ENCODE results near the gene TIMM44.
"Not testable (repeated sequence)": the region's sequence is repeated elsewhere in the genome, so short reads cannot be mapped to it uniquely, and the experiment has no call there.

TIMM44 gene

DNA sequence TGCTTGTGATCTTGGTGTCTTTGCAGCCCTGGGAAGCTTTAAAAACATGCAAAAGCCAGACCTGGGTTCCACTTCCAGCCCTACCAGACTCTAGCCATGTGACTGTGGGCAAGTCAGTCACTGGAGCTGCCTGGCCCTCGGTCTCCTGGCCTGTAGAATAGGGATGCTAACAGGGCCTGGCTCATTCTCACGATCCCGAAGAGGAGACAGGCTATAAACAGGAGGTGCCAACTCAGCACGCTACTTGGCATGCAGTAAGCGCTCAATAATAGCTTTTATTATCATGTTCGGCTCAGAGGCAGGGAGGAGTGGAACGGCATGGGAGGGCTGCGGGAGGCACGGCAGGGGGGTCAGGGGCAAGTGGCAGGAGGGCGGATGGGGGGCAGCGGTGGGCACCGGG is 19.2 kb downstream of the TIMM44 start:
- no peak for DNase-seq

DNA sequence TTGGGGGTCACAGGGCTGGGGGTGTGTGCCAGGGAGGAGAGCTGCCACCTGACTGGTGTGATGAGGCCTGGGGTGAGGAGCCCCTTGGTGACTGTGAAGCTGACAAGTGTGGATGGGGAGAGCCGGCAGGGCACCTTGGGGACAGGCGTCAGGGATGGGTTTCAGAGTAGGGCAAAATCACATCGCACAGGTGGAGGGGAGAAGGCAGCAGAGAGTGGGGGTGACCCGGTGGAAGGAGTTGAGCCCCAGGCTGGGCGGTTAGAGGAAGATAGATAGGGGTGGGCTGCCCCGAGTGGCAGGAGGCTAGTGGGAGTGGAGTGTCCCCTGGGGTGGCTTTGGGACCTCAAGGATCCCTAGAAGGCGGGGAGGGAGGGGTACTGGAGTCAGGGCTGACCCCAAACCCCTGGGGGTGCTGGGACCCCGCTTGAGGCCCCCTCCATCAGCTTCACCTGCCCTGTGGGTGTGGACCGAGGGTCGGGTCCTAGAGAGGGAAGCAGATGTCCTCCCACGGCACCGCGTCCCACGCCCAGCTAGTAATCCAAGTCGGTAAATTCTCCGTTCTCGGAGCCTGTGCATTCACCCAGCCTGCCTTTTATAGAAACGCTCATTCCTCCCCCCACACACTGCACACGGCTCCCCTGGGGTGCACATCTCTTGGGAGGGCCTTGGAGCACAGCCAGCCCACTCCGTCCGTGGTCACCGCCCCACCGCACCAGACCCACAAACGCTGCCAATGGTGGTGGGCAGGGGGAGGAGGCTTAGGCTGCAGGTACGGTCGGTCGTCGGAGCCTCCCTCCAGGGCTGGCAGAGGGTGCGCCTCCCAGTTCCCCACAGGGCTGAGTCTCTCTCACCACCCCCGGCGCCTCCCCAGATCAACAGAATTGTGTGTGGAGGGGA is 19.9 kb downstream of the TIMM44 start:
- DNase-seq: no peak

DNA sequence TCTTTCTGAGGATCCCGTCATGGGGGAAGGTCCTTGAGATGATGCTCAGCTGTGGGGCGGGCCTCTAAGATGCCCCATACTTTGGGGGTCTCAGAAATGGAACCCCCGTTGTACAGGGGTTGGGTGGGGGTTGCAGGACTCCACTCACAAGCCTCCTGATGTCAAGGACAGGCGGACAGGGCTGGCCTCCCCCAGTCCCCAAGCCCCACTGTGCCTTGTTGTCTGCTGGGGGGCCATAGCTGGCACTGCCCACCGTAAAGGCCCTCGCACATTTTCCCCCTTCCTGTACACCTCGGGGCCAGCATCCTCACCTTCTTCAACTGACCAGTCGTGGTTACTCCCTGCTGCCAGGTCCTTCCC is 20.6 kb downstream of the TIMM44 start:
- no peak for DNase-seq

DNA sequence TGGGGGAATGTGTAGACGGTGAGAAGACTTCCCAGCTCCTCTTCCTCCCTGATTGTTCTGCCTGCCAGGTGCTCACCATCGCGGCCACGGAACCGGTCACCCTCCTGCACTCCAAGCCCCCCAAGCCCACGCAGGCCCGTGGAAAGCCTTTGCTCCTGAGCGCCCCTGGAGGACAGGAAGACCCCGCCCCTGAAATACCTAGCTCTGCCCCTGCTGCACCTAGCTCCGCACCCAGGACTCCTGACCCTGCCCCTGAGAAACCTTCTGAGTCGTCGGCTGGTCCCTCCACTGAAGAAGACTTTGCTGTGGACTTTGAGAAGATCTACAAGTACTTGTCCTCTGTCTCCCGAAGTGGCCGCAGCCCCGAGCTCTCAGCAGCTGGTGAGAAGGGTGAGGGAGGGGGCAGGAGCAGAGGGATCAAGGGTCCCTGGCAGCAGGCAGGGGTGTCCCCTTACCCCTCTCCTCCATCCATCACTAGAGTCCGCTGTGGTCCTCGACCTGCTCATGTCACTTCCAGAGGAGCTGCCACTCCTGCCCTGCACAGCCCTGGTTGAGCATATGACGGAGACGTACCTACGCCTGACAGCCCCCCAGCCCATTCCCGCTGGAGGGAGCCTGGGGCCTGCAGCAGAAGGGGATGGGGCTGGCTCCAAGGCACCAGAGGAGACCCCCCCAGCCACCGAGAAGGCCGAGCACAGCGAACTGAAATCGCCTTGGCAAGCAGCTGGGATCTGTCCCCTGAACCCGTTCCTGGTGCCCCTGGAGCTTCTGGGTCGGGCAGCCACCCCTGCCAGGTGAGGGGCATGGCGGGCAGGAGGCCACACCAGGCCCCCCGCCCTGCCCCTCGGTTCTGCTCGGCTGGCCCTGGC is 21.3 kb downstream of the TIMM44 start:
- no peak for DNase-seq

DNA sequence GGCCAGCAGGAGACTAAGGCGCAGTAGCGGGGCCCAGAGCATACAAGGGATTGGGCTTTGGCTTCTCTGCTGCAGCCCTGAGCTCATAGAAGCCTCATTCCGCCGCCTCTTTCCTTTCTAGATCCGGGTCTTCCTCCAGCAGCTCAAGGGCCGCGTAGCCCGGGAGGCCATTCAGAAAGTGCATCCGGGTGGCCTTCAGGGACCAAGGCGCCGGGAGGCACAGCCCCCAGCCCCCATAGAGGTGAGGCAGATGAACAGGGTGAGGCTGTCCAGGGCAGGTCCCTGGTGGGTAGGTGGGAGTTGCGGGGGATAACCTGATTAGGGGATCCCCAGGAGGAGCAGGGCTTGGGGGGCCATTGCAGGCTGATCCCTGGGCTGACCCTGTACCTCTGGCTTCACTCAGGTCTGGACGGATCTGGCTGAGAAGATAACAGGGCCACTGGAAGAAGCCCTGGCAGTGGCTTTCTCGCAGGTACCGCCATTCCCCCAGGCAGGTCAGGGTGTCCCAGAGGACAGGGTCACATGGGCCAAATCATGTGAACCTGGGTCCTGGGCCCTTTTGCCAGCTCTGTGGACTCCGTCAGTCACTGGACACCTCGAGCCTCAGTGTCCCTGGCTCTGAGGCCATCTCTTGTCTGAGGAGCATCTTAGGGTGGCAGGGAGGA is 22.0 kb downstream of the TIMM44 start:
- no peak for DNase-seq

DNA sequence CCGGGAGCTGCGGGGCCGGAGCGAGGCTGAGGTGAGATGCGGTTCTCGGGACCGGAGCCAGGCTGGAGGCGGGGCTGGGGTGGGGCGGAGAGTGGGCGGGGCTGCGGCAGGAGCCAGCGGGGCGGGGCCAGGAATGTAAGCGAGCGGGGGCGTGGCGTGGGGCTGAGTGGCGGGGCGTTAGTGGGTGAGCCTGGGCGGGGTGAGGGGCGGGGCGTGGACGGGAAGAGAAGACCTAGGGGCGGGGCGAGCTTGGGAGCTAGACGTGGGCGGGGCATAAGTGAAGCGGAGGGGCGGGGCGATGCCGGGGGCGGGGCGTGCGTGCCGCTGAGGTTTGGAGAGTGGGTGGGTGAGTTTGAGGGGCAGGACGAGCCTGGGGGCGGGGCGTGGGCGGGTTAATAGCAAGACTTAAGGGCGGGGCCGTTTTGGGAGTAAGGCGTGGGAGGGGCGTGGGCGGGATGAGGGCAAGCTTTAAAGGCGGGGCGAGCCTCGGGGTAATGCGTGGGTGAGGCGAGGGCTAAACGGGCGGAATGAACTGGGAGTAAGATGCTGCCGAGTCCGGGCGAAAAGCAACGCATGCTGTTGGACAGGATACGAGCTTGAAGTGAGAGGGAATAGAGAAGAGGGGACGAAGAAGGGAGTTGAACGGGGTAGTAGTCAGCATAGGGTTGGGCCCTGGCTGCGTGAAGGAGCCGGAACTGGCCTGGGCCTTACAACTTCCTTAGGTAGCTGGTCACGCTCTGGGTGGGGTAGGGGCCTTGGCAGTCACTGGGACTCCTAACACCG is 22.8 kb downstream of the TIMM44 start:
- peak; percentile 99 for DNase-seq

DNA sequence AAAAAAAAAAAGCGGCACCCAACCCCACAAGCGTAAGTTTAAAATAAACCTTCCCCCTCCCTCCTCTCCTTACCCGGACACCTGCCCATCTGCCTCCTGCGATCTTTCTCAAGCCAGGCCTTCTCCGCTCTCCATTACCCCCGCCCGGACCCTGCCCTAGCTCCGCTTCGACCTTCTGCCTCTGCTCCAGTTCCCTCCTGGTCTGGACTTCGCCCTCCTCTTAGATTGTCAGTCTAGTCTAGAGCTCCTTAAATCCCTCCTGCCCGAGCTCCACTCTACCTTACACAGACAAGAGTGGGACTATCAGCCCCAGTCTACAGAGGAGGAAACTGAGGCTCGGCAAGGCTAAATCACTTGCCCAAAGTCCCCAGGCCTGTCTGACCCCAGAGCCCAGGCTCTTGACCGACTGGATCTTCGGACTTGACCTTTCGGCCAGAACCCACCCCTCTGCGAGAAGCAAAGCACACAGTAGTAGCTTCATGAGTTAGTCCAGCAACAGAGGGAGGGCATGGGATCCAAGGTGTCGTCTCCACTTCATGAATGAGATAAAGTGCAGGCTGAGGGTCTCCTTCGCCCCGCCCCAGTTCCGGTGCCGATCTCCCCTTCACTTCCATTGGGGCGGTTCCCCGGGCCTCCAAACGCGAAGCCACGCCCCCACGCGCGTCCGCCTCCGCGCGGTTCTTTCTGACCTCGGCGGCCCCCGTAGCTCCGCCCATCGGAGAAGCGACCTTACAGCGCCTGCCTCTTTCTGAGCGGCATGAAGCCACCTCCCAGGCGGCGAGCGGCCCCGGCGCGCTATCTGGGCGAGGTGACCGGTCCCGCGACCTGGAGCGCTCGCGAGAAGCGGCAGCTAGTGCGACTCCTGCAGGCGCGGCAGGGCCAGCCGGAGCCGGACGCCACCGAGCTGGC is 23.6 kb downstream of the TIMM44 start, which contains the start of gene SNAPC2:
TSS of gene SNAPC2 (plus strand) at position 729 of the 909 bp plus-strand sequence. CDS start at position 758, 29 bp downstream.
- peak; percentile 93 for DNase-seq

DNA sequence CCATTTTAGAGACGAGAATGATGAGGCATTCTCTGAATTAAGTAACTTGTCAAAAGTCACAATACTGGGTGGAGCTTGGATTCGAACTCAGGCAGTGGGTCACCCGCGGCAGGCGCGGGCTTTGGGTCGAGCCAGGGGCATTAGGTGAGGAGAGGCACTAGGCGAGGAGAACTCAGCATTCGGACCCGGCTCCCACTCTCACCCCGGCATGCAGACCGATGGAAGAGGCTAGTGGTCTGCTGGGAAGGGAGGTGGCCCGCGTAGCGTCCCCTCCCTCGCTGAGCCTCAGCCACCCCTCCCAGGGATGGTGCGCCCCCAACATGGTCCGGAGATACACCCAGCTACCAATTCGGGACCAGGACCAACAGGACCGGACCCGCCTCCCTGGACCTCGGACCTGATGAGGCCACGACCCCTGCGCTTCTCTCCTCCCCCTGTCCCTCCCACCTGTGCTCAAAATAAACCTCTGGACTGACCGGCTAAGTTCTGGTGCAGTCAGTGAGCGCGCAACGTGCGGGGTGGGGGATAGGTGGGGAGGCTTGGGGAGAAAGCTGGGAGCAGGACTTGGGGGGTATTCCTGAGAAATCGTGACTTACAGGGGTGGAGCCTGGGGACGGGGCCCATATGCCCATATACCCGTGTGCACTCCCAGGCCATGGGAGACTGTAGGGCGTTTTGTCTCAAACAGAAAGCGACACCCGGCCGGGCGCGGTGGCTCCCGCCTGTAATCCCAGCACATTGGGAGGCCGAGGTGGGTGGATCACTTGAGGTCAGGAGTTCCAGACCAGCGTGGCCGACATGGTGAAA is 24.6 kb downstream of the TIMM44 start:
- no peak for DNase-seq

DNA sequence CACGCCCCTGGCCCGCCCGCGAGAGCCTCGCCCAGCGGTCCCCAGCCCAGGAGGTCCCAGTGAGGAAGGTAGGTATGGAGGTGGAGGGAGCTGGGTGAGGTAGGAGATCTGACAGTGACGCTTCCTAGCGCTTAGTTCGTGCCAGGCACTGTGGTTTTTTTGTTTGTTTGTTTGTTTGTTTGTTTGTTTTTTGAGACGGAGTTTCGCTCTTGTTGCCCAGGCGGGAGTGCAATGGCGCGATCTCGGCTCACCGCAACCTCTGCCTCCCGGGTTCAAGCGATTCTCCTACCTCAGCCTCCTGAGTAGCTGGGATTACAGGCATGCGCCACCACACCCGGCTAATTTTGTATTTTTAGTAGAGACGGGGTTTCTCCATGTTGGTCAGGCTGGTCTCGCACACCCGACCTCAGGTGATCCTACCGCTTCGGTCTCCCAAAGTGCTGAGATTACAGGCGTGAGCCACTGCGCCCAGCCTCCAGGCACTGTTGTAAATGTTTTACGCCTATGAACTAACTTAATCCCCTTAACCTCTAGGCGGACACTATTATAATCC is 25.3 kb downstream of the TIMM44 start:
- DNase-seq: not testable (repeated sequence)

DNA sequence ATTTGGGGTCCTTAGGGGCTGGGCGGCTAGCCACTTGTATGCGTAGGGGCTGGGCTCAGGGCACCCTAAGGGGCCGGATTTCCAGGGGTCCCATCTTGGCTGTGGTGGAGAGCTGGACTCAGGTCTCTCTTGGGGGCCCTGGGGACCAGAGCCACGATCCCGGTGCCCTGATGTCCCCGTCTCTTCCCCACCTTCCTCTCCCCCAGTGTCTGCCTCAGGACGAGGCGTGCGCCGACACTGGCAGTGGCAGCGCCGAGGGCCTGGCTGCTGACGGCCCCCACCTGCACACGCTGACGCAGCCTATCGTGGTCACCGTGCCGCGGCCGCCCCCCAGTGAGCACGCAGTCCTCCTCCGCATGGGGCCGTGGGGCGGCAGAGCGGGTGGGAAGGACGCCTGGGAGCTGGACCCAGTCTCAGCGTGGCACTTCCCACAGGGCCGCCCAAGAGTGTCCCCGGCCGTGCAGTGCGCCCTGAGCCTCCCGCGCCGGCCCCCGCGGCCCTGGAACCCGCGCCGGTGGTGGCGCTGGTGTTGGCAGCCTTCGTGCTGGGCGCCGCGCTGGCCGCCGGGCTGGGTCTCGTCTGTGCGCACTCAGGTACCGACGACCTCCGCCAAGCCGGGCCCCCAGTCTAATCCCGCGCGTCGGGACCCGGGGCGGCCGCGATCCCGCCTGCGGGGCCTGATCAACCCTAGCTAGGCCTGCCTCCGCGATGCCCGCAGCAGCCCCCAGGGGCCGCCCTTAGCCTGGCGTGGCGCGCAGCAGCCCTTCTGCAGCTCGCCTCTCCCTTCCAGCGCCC is 26.0 kb downstream of the TIMM44 start:
- DNase-seq: peak; percentile 52

DNA sequence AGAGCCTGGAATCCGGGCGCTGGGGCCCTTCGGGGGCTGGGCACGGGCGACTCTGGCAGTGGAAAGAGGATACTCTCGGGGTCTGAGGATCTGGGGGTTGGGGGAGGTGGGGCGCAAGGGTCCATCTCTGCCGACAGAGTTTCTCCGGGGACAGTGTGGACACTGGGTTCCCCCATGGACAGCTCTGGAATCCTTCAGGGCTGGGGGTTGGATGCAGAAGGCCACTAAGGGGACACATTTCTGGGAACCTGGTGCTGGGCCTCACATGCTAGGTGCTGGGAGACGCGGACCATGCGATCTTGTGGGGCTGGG is 26.6 kb downstream of the TIMM44 start:
- no peak for DNase-seq

DNA sequence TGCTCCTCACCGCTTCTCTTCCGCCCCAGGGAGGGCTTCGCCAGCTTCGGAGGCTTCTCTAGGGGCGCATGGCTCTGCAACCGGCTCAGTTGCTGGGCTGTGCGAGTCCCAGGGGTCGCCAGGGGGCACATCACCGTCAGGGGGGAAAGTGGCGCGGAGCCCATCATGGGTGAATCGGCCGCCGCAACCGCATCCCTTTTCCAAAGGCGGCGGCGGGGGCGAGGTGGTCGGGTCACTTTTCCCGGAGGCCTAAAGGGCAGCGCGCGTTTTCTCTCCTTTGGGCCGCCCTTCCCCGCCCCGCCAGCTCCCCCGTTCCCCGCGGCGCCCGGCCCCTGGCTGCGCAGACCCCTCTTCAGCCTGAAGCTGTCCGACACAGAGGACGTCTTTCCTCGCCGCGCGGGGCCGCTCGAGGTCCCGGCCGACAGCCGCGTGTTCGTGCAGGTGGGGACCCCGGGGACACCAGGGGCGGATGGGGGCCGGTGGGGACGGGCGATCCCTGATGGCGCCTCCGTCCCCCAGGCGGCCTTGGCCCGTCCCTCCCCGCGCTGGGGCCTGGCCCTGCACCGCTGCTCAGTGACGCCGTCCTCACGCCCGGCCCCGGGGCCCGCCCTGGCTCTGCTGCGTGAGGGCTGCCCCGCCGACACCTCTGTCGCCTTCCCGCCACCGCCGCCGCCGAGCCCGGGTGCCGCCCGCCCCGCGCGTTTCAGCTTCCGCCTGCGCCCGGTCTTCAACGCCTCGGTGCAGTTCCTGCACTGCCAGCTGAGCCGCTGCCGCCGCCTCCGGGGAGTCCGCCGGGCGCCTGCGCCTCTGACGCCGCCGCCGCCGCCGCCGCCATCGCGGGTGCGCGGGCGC is 27.1 kb downstream of the TIMM44 start:
- peak; percentile 56 for DNase-seq

DNA sequence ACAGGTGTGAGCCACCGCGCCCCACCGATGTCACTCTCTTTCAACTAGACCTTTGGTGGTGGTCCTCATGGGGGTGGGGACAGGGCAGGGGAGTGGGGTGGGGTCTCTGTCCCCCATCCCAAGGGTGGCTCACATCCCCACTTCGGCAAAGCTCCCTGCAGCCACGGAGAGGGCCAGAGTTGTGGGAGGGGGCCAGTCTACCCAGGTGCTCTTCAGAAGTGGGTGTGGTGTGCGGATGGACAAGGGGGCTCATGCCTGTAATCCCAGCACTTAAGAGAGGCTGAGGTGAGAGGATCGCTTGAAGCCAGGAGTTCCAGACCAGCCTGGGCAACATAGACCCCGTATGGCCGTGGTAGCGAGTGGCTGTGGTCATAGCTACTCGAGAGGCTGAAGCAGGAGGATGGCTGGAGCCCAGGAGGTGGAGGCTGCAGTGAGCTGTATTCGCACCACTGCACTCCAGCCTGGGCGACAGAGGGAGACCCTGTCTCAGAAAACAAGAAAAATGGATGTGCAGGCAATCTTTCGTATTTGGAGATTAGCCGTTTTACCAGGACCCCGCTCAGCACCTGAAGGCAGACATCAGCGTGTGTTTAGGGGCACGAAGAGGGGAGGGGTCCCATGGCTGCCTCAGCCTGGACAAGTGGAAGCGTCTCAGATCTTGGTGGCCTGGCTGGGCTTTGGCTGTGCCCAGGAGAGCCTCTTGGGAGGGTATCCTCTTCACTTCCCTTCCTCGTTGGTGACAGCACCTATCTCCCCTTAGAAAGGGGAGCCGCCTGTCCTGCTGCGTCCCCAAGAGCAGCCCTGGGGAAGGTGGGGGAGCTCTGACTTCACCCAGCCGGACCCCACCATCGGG is 28.0 kb downstream of the TIMM44 start:
- no peak for DNase-seq

DNA sequence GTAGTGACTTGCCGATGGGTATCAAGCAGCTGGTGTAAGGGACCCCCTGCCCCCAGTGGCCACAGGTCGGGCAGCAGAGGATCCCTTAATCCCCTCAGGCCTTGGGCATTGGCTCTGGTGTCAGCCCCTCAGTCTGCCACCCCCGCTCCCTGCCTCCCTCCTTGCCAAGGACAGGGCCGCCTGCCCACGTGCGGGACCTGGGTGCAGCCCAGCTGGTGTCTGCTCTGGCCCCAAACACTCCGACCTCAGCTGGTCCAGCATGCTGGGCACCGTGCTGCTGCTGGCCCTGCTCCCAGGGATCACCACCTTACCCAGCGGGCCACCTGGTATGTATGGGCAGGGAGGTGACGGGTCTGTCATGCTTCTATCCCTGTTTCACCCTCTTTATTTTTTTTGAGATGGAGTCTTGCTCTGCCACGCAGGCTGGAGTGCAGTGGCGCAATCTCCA is 28.8 kb downstream of the TIMM44 start, which contains the start of gene TGFBR3L:
TSS of gene TGFBR3L (plus strand) at position 233 of the 448 bp plus-strand sequence.
- DNase-seq: no peak

DNA sequence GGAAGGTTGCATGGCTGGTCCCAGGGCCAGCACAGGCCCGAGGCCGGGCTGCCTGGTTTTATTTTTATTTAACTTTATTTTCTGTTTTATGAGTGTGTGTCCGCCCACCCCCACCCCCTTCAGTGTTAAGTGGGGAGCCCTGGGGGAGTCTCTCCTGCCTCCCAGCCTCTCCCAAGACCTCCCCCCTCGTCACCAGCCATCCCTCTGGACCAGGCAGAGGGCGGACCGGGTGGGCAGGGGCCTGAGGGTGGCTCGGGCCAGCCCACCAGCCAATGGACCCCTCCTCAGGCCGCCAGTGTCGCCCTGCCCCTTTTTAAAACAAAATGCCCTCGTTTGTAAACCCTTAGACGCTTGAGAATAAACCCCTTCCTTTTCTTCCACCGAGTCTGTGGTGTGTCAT is 29.4 kb downstream of the TIMM44 start:
- DNase-seq: no peak

DNA sequence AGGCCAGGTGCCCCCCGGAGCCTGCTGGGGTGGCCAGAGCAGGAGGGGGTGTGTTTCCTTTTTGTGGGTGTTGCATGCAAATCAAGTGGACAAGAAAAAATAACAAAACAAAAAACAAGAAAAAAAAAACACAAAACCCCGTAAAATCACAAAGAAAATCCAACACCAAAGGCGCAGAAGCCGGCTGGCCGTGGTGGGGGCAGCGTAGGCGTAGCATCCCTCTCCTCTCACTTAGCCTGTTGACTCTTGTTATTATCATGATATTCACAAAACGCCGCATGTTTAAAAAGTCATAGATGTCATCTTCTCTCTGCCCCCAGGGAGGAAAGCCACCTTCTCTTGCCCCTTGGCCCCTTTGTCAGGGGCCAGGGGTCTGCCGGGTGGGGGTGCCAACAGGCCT is 29.8 kb downstream of the TIMM44 start:
- DNase-seq: no peak

Measured in stimulated activated naive CD4-positive, alpha-beta T cell treated with Interleukin-2 at 50 U/mL for 16 hours (primary cell).